SU-DHL-6 (cell line): ENCODE measurements around the gene STAT2.
A peak's percentile ranks its signal among the peaks of the same experiment; 100 is the strongest.

Experiments
- H2AFZ ChIP-seq: fragments of 200-600 bp; sonication (generic); 2 replicates; pipeline ENCODE4 v1.6.1; 2014; ENCODE audit warnings: low read depth, mild to moderate bottlenecking, moderate library complexity, mixed read lengths, antibody characterized with exemption, low read length; ENCODE audit not compliant: severe bottlenecking
- H3F3A ChIP-seq: fragments of 200-600 bp; shearing (Covaris generic); 2 replicates; pipeline ENCODE4 v1.6.0; 2016; ENCODE audit warnings: antibody characterized with exemption, mild to moderate bottlenecking; ENCODE audit not compliant: insufficient read depth
- H3K27ac ChIP-seq: fragments of 200-600 bp; sonication (generic); 2 replicates; pipeline ENCODE4 v1.5.1; 2016; ENCODE audit warnings: low read depth, mild to moderate bottlenecking, low read length, moderate library complexity, mixed read lengths
- H3K27me3 ChIP-seq: fragments of 200-600 bp; sonication (generic), shearing (Covaris generic); 2 replicates; pipeline ENCODE4 v1.6.0; 2014; ENCODE audit warnings: mild to moderate bottlenecking, low read length
- H3K36me3 ChIP-seq: fragments of 200-600 bp; sonication (generic); 2 replicates; pipeline ENCODE4 v1.6.1; 2014; ENCODE audit warnings: mild to moderate bottlenecking, low read length, mixed read lengths
- H3K4me2 ChIP-seq: fragments of 300-600, 200-600 bp; shearing (Covaris generic), sonication (generic); 2 replicates; pipeline ENCODE4 v1.6.0; 2014; ENCODE audit warnings: low read length, low read depth, mild to moderate bottlenecking; ENCODE audit not compliant: poor library complexity, severe bottlenecking
- H3K4me3 ChIP-seq: fragments of 200-600 bp; sonication (generic); 2 replicates; pipeline ENCODE4 v1.5.1; 2014; ENCODE audit warnings: antibody characterized with exemption, low read length, mild to moderate bottlenecking, mixed read lengths; ENCODE audit not compliant: insufficient read depth, poor library complexity, severe bottlenecking
- H3K79me2 ChIP-seq: fragments of 200-600 bp; sonication (generic); 2 replicates; pipeline ENCODE4 v1.6.1; 2014; ENCODE audit warnings: mild to moderate bottlenecking, low read length, moderate library complexity; ENCODE audit not compliant: insufficient read depth
- H3K9ac ChIP-seq: fragments of 200-600 bp; sonication (generic); 2 replicates; pipeline ENCODE4 v1.7.0; 2014; ENCODE audit warnings: mild to moderate bottlenecking, low read length
- H3K9me2 ChIP-seq: fragments of 200-600 bp; sonication (generic); replicated peaks from 2 replicates; pipeline ENCODE4 v1.6.1; 2014; ENCODE audit warnings: low read length; ENCODE audit not compliant: insufficient read depth
- H3K9me3 ChIP-seq: fragments of 200-600 bp; sonication (generic); 2 replicates; pipeline ENCODE4 v1.6.1; 2014; ENCODE audit warnings: low read length, mixed read lengths; ENCODE audit not compliant: insufficient read depth
- H4K20me1 ChIP-seq: fragments of 200-600 bp; sonication (generic); 2 replicates; pipeline ENCODE4 v1.6.1; 2014; ENCODE audit warnings: low read depth, mild to moderate bottlenecking, antibody characterized with exemption, low read length, moderate library complexity, mixed read lengths
- EZH2phosphoT487 ChIP-seq: fragments of 200-600 bp; sonication (generic), shearing (Covaris generic); conservative IDR thresholded peaks from 2 replicates; pipeline ENCODE4 v1.6.1; 2018; ENCODE audit warnings: mild to moderate bottlenecking, antibody characterized with exemption, low read length, moderate library complexity, mixed read lengths
- TF ChIP-seq, protein P1 (sequence below): fragments of 200-600 bp; sonication (generic); IDR thresholded peaks from one replicate; pipeline ENCODE4 v1.5.1; 2017; ENCODE audit warnings: antibody characterized with exemption, mild to moderate bottlenecking, low read length, moderate library complexity; ENCODE audit not compliant: insufficient read depth, poor library complexity, severe bottlenecking

The STAT2 gene

GRCh38 chr12:56333679-56334489, 26.0 kb downstream of the STAT2 start, which contains the start of gene PAN2:
TSS of gene PAN2 (minus strand) at chr12:56334000. CDS start at chr12:56333094, 906 bp downstream.
- Histone ChIP-seq H2AFZ (peak within 1 kb of the TSS; percentile 70), H3K27me3 (no peaks in the 10 kb centered on the region), H3K9ac (peak within 1 kb of the TSS; percentile 76), H3K27ac (peak within 1 kb of the TSS; percentile 86), H3F3A (peaks cover 28% of the 10 kb centered on the region), H3K9me2 (no peaks in the 10 kb centered on the region), H3K9me3 (no peaks in the 10 kb centered on the region), H3K4me2 (peak within 1 kb of the TSS; percentile 92), H3K4me3 (peak within 1 kb of the TSS; percentile 71), H3K36me3 (no peaks in the 10 kb centered on the region), H3K79me2 (peaks cover 11% of the 10 kb centered on the region), H4K20me1 (no peaks in the 10 kb centered on the region)
- TF ChIP-seq, protein P1, sequence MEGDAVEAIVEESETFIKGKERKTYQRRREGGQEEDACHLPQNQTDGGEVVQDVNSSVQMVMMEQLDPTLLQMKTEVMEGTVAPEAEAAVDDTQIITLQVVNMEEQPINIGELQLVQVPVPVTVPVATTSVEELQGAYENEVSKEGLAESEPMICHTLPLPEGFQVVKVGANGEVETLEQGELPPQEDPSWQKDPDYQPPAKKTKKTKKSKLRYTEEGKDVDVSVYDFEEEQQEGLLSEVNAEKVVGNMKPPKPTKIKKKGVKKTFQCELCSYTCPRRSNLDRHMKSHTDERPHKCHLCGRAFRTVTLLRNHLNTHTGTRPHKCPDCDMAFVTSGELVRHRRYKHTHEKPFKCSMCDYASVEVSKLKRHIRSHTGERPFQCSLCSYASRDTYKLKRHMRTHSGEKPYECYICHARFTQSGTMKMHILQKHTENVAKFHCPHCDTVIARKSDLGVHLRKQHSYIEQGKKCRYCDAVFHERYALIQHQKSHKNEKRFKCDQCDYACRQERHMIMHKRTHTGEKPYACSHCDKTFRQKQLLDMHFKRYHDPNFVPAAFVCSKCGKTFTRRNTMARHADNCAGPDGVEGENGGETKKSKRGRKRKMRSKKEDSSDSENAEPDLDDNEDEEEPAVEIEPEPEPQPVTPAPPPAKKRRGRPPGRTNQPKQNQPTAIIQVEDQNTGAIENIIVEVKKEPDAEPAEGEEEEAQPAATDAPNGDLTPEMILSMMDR = no peak
- no peak for TF ChIP-seq EZH2phosphoT487

DNA sequence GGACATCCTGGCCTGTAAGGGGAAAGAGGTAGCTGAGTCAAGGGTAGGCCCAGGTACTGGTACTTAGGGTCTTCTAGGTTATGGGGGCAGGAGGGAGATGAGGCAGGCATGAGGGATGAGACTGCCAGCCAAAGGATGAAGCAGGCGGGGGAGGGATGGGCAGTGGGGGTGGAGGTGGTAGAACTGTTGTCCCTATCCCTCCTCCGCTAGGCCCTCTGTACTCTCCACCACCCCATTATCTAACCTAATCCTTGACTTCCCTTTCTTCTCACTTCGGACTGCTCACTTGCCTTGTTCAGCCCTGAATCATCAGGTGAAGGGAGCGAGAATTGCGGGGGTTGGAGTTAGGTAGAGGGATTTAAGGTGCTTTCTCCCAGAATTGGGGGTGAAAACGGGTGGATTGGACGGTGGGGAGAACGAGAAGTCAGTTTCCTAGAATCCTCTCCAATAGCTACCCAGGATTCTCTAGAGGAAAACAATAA, 26.7 kb downstream of the STAT2 start:
- peak overlapping the region; percentile 70 for H2AFZ ChIP-seq
- H3K9me2 ChIP-seq = no peaks in the 10 kb centered on the region
- H4K20me1 ChIP-seq = no peaks in the 10 kb centered on the region
- no peaks in the 10 kb centered on the region for H3K9me3 ChIP-seq
- no peaks in the 10 kb centered on the region for H3K27me3 ChIP-seq
- peak overlapping the region; percentile 86 for H3K27ac ChIP-seq
- H3K4me3 ChIP-seq = peak overlapping the region; percentile 71
- H3K36me3 ChIP-seq = no peaks in the 10 kb centered on the region
- peak overlapping the region; percentile 92 for H3K4me2 ChIP-seq
- peak overlapping the region; percentile 76 for H3K9ac ChIP-seq
- TF ChIP-seq, protein P1 = no peak
- TF ChIP-seq EZH2phosphoT487 = no peak
- H3K79me2 ChIP-seq = peaks cover 11% of the 10 kb centered on the region
- peaks cover 27% of the 10 kb centered on the region for H3F3A ChIP-seq

DNA sequence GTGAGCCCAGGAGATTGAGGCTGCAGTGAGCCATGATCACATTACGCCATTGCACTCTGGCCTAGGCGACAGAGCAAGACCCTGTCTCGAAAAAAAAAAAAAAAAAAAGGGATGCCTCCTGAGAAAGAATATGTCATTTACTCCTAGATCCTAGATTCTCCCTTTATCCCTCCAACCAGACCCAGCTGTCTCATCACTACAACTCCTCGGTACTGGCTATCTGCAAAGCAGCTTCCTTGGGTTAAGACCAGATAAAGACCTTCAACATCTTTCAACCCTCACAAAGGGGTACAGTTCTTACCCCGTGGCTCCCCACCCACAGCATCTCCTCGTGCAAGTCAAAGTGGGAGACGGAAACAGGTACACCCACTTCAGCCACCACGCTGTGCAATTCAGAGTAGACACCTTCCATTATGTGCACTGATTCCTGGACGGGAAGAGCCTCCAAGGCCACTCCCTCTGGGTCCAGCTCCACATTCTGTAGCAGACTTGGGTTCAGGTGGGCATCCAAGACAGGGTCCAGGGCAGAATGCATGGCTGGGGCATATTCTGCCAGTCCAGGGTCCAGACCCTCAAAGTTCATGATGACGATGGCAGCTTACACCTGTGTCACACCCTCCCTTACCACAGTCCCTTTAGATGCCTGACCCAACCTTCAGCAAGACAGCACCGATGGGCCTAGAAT, 27.3 kb downstream of the STAT2 start:
- Histone ChIP-seq H3K27ac (peak overlapping the region; percentile 86), H3K4me3 (peak overlapping the region; percentile 71)

More for the DNA sequence above, 27.3 kb downstream of the STAT2 start:
- peak overlapping the region; percentile 92 for H3K4me2 ChIP-seq
- peaks cover 11% of the 10 kb centered on the region for H3K79me2 ChIP-seq
- no peaks in the 10 kb centered on the region for H3K9me2 ChIP-seq
- H3K9ac ChIP-seq = peak overlapping the region; percentile 76
- H2AFZ ChIP-seq = no peak overlapping the region
- no peaks in the 10 kb centered on the region for H3K36me3 ChIP-seq
- no peaks in the 10 kb centered on the region for H3K9me3 ChIP-seq
- H4K20me1 ChIP-seq = no peaks in the 10 kb centered on the region
- no peak for TF ChIP-seq EZH2phosphoT487
- TF ChIP-seq, protein P1 = no peak
- H3F3A ChIP-seq = peaks cover 22% of the 10 kb centered on the region
- H3K27me3 ChIP-seq = no peaks in the 10 kb centered on the region
